Bronchial epithelial cell (primary cell): Measurements from ENCODE around the gene FARS2. TPM values are rescaled to one million over a fixed set of nuclear protein-coding genes. Genes with fewer than 3 reads are reported as not detected.

Experiments used
- DNase-seq: peaks from one replicate; pipeline ENCODE4 v3.0.0-alpha.2; 2010; ENCODE audit warnings: low read depth
- FAIRE-seq: peaks from 2 replicates; lab custom pipeline; 2011; peaks lifted over from hg19 to GRCh38; lab: Jason Lieb, UNC
- H3K27me3 ChIP-seq: 2 replicates; pipeline ENCODE4 v1.5.1; 2011; ENCODE audit warnings: low read length; ENCODE audit not compliant: control insufficient read depth, insufficient read depth
- H3K36me3 ChIP-seq: 2 replicates; pipeline ENCODE4 v1.5.1; 2011; ENCODE audit warnings: low read length; ENCODE audit not compliant: control insufficient read depth, insufficient read depth
- H3K4me3 ChIP-seq: 2 replicates; pipeline ENCODE4 v1.5.1; 2011; ENCODE audit warnings: mild to moderate bottlenecking, low read depth, low read length, control low read depth
- CTCF ChIP-seq: IDR thresholded peaks from 2 replicates; pipeline ENCODE4 v1.5.1; 2011; ENCODE audit warnings: mild to moderate bottlenecking, moderate library complexity, low read length, control low read depth, inconsistent platforms; ENCODE audit not compliant: insufficient read depth, severe bottlenecking
- total RNA-seq: library from RNA; depleted of rRNA; stranded (reverse); fragments of >200 nt; gene quantifications from 2 replicates; pipeline ENCODE4 v1.2.1, GENCODE V29; 2014

The FARS2 gene
- total RNA-seq, 1 donor from 2014 or later, result 27.4 TPM

GRCh38 chr6:5335020-5335419, 73.7 kb downstream of the FARS2 start:
- peak; percentile 10 for DNase-seq
- Histone ChIP-seq H3K27me3 (no peaks in the 10 kb centered on the region), H3K36me3 (no peaks in the 10 kb centered on the region), H3K4me3 (no peak overlapping the region)
- FAIRE-seq, result no peak
- TF ChIP-seq CTCF, result no peak

- no peaks in the 10 kb centered on the region for H3K36me3 ChIP-seq
- peak; percentile 2 for TF ChIP-seq CTCF
- H3K4me3 ChIP-seq, result no peak overlapping the region
- H3K27me3 ChIP-seq, result no peaks in the 10 kb centered on the region
- DNase-seq, result peak; percentile 34
- no peak for FAIRE-seq
Observed at GRCh38 chr6:5337573-5337972, 76.3 kb downstream of the FARS2 start.

GRCh38 chr6:5338177-5338960, 77.1 kb downstream of the FARS2 start:
- no peak for TF ChIP-seq CTCF
- DNase-seq (no peak), FAIRE-seq (no peak)
- H3K36me3 ChIP-seq, result no peaks in the 10 kb centered on the region
- H3K27me3 ChIP-seq, result no peaks in the 10 kb centered on the region
- H3K4me3 ChIP-seq, result no peak overlapping the region

GRCh38 chr6:5339786-5340185, 78.5 kb downstream of the FARS2 start:
- Histone ChIP-seq H3K4me3 (no peak overlapping the region), H3K27me3 (no peaks in the 10 kb centered on the region), H3K36me3 (no peaks in the 10 kb centered on the region)
- FAIRE-seq (no peak), DNase-seq (no peak)
- no peak for TF ChIP-seq CTCF

GRCh38 chr6:5341845-5342244, 80.5 kb downstream of the FARS2 start:
- TF ChIP-seq CTCF, result no peak
- Histone ChIP-seq H3K36me3 (no peaks in the 10 kb centered on the region), H3K4me3 (no peak overlapping the region), H3K27me3 (no peaks in the 10 kb centered on the region)
- FAIRE-seq, result no peak
- no peak for DNase-seq

GRCh38 chr6:5343998-5344397, 82.7 kb downstream of the FARS2 start:
- no peak for DNase-seq
- FAIRE-seq, result no peak
- Histone ChIP-seq H3K27me3 (no peaks in the 10 kb centered on the region), H3K4me3 (no peak overlapping the region), H3K36me3 (no peaks in the 10 kb centered on the region)
- TF ChIP-seq CTCF, result no peak
